HL-60/S4 treated with retinoic acid at 250 ng/mL for 4 days and 3 days (cell line): ENCODE data around the gene TMEM92.

Experiments
- in situ Hi-C: fragments of 300-500 bp; cut with MboI; formaldehyde crosslinking; loops from 2 replicates; pipeline ENCODE4 v1.7.0; 2022; ENCODE audit warnings: low sequenced_read_pairs

Gene TMEM92

GRCh38 chr17:50274142-50274896 is at the start of gene TMEM92:
TSS of gene TMEM92 (plus strand) at chr17:50274466. CDS start at chr17:50274502, 36 bp downstream.
- in situ Hi-C loops, result no loop called here

- in situ Hi-C loops, result no loop called here
Observed at GRCh38 chr17:50225701-50226240, 48.5 kb upstream of the TMEM92 start.

GRCh38 chr17:50234581-50234980 is 39.7 kb upstream of the TMEM92 start:
- in situ Hi-C loops, result no loop called here

DNA sequence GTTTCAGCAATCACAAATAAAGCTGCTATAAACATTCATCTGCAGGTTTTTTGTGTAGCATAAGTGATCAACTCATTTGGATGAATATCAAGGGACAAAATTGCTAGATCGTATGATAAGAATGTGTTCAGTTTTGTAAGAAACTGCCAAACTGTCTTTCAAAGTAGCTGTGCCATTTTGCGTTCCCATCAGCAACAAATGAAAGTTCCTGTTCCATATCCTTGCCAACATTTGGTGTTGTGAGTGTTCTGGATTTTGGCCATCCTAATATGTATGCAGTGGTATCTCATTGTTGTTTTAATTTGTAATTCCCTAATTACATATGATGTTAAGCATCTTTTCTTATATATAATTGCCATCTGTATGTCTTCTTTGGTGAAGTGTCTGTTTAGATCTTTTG is 36.4 kb upstream of the TMEM92 start:
- in situ Hi-C loops, result no loop called here

- in situ Hi-C loops, result no loop called here
Observed at GRCh38 chr17:50238601-50239280, 35.5 kb upstream of the TMEM92 start.

- in situ Hi-C loops, result no loop called here
Observed at GRCh38 chr17:50239937-50240336, 34.3 kb upstream of the TMEM92 start.

- in situ Hi-C loops, result no loop called here
Observed at GRCh38 chr17:50240851-50241250, 33.4 kb upstream of the TMEM92 start.

DNA sequence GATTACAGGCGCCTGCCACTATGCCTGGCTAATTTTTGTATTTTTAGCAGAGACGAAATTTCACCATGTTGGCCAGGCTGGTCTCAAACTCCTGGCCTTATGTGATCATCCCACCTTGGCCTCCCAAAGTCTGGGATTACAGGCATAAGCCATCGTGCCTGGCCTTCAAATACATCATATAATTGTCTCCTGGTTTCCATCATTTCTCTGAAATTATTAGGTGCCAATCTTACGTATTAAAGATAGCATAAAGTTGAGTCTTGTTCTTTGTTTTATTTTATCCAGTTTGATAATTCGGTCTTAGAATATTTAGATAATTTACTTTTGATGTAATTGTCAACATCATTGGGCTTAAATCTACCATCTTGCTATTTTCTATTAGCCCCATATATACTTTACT is 32.8 kb upstream of the TMEM92 start:
- in situ Hi-C loops, result no loop called here

DNA sequence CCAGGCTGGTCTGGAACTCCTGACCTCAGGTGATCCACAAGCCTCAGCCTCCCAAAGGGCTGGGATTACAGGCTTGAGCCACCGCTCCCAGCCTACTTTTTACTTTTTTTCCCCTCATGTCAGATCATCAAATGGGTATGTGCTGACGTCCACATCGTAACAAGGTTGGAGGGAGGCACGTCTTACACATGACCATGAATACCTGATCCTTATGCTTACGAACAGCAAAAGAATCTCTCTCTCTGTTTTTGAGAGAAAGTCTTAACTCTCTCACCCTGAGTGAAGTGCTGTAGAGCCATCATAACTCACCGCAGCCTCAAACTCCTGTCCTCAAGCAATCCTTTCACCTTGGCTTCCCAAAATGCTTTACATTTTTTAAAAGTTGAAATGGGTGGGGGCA is 29.5 kb upstream of the TMEM92 start:
- in situ Hi-C loops, result no loop called here

GRCh38 chr17:50248255-50248654 is 26.0 kb upstream of the TMEM92 start:
- in situ Hi-C loops, result no loop called here

DNA sequence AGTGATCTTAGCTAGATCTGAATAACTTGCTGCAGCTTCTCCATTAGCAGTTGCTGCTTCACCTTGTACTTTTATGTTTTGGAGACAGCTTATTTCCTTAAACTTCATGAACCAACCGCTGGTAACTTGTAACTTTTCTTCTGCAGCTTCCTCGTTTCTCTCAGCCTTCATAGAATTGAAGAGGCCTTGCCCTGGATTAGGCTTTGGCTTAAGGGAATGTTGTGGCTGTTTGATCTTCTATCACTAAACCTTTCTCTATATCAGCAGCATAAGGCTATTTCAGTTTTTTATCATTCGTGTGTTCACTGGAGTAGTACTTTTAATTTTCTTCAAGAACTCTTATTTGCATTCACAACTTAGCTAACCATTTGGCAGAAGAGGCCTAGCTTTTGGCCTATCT is 21.5 kb upstream of the TMEM92 start:
- in situ Hi-C loops, result no loop called here

DNA sequence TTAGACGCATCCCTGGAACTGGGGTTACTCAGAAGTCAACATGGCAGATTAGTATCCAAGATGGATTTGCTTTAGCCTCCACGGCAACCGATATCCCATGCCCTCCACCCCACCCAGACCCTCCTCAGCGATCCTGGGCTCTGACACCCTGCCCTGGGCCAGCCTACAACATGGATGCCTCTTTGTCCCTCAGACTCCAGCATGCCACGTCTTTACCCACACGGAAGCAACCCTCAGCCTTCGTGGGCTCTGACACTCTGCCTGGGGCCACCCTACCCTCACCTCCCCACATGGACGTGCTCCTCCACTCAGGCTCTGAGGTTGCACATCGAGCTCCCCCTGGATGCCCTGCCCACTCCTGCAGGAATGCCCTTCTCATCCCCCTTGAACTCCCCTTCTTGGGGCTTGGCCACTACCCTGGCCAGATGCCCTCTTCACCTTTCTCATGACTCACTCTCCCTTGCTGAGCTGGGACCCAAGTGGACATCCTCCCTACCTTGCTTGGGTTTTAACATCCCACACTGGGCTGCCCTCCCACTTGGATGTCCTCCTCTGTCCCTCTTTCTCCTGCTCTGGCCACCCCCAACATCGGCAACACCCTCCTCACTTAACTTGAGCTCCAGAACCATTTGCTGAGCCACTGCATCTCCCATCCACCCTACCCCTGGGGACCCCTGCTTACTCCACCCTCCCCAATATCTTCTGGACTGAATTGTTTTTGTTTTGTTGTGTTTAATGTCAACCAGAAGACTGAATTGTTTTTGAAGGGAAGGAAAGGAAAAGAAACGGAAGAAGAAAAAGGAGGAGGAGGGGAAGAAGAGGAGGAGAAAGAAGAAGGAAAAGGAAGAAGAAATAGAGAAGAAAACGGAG is 18.3 kb upstream of the TMEM92 start:
- in situ Hi-C loops, result no loop called here

DNA sequence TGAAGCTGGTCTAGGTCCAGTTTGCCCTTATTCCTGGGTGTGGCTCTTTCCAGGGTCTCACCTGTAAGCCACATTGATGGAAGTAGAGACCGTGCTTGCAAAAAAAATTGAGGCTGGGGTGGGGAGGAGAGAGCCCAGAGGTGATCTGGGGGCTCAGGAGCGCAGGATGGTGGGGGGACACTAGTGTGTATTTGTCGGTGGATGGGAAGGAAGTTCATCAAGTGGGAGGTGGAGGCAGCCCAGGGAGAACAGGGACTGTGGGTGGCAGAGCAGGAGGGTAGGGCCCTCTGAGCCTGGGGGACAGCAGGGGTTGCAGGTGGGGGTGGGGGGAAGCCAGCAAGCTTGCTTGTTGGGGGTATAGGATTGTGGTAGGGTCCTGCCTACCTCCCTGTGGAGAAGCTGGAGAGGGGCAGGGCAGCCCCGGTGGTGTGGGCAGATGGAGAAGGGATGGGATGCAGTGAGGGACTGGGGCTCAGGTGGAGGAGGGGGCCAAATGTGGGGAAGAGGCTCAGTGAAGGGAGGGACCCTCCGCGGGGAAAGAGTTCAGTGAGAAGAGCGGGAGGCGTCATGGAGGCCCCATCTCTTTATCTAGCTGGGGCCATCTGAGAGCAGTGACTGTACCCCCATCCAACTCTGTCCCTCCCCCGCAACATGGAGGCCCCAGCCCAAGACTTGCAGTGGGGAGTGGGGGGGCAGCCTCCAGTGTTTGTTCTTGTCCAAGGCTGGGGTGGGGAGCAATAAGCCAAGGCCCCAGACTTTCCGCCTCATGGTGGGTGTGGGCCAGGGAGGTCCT is 17.2 kb upstream of the TMEM92 start:
- in situ Hi-C loops, result no loop called here

- in situ Hi-C loops, result no loop called here
Observed at GRCh38 chr17:50257676-50258224, 16.5 kb upstream of the TMEM92 start.

- in situ Hi-C loops, result no loop called here
Observed at GRCh38 chr17:50258647-50259476, 15.4 kb upstream of the TMEM92 start.

DNA sequence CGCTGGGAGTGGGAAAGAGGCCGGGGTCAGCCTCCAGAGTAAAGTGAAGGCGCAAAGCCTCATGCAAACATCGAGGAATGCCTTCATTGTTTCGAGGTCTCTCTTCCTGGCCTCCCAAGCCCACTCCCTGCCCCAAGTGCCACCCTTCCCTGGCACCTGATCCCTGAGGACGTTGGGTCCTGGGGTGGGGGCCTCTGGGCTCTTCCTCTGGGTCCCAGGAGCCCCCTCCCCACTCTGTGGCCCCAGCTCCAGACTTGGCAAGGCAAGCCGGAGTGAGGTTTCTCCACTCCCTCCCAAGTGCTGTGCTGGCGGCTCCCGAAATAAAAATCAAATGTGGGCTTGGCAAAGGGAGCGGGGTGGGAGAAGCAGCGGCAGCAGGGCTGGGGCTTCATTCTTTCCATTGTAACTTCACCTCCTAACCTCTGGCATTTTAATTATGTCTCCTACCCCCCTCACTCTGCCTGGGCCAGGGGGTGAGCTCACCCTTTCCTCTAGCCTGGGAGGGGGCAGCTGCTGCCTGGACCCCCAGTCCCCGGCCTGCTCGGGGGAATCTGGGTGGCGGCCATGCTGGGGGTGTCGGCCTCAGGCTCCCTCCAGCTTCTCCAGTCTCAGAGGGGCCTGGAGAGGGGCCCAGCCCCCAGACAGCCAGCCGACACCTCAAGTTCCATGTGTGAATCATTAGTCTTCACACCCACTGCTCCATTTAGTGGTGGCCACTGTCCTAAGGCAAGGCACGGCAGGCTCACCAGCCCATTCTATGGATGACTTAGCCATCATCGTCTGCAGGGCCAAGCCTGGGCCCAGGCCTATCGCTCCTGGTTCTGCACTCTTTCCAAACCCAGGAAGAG is 14.6 kb upstream of the TMEM92 start:
- in situ Hi-C loops, result no loop called here

DNA sequence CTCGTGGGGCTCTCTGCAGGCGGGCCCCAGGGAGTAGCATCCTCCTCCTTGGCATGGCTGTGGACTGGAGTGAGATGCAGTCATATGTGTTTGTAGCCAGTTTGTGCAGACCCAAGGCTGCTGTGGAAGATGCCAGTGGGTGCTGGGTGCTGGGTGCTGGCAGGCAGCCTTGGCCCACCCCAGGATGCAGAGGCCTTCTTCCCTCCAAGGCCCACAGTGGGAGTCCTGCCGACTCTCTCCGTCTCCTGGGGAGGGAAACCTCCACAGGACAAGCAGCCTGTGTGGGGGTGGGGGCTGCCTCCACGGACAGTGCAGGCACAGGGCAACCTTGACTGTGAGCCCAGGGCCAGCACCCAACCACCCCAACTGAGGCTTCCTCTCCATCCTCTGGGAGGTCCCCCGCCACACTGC is 13.8 kb upstream of the TMEM92 start:
- in situ Hi-C loops, result no loop called here
